PC-3 (cell line): ENCODE measurements around the gene PIGW. TPM values are rescaled to one million over a fixed set of nuclear protein-coding genes. Genes with fewer than 3 reads are reported as not detected.

Source experiments
- ATAC-seq: fragments of 200-7000 bp; cut with Tn5 transposase; 2 replicates; pipeline ENCODE4 v1.9.1; 2020; ENCODE audit warnings: mild to moderate bottlenecking, moderate library complexity
- BruUV-seq: library from RNA; stranded (reverse); fragments of 400-500 nt; replicated peaks from 2 replicates; lab custom pipeline; 2021; lab: Mats Ljungman, UMichigan
- CTCF ChIA-PET: fragments of 300-600 bp; sonication (Branson Sonifier 250); formaldehyde crosslinking; loops from one replicate; lab custom pipeline; 2022; ENCODE audit warnings: antibody characterized with exemption; lab: Charles Lee
- POLR2A ChIA-PET: fragments of 300-600 bp; sonication (Branson Sonifier 250); formaldehyde crosslinking; loops from one replicate; lab custom pipeline; 2022; ENCODE audit warnings: antibody characterized with exemption; ENCODE audit not compliant: unreplicated experiment; lab: Charles Lee
- DNase-seq: peaks from one replicate; pipeline ENCODE4 v3.0.0-alpha.2; 2015
- H2AFZ ChIP-seq: fragments of 300-600 bp; sonication (generic); 2 replicates; pipeline ENCODE4 v1.6.0; 2016; ENCODE audit warnings: antibody characterized with exemption, low read length
- H3F3A ChIP-seq: fragments of 300-600 bp; sonication (generic); one replicate; pipeline ENCODE4 v1.6.0; 2017; ENCODE audit warnings: antibody characterized with exemption, low read length, control low read depth, mild to moderate bottlenecking; ENCODE audit not compliant: unreplicated experiment
- H3K27ac ChIP-seq: fragments of 300-600 bp; sonication (generic); 2 replicates; pipeline ENCODE4 v1.5.1; 2016; ENCODE audit warnings: mild to moderate bottlenecking, low read length
- H3K27me3 ChIP-seq: fragments of 300-600 bp; sonication (generic); 2 replicates; pipeline ENCODE4 v1.6.1; 2016; ENCODE audit warnings: low read length, mixed read lengths
- H3K36me3 ChIP-seq: fragments of 300-600 bp; sonication (generic); 2 replicates; pipeline ENCODE4 v1.6.1; 2016; ENCODE audit warnings: low read depth, mixed run types, low read length, mixed read lengths
- H3K4me1 ChIP-seq: fragments of 300-600 bp; sonication (generic); 2 replicates; pipeline ENCODE4 v1.5.1; 2016; ENCODE audit warnings: low read length; ENCODE audit not compliant: insufficient read depth
- H3K4me2 ChIP-seq: fragments of 300-600 bp; sonication (generic); 2 replicates; pipeline ENCODE4 v1.6.0; 2016; ENCODE audit warnings: low read length
- H3K4me3 ChIP-seq: fragments of 300-600 bp; sonication (generic); 2 replicates; pipeline ENCODE4 v1.5.1; 2016; ENCODE audit warnings: mild to moderate bottlenecking, low read length, mixed read lengths
- H3K79me2 ChIP-seq: fragments of 300-600 bp; sonication (generic); 2 replicates; pipeline ENCODE4 v1.6.1; 2017; ENCODE audit warnings: low read length, mixed read lengths
- H3K9ac ChIP-seq: fragments of 300-600 bp; sonication (generic); 2 replicates; pipeline ENCODE4 v1.6.0; 2016; ENCODE audit warnings: mild to moderate bottlenecking, low read length
- H3K9me2 ChIP-seq: fragments of 300-600 bp; sonication (generic); replicated peaks from 2 replicates; pipeline ENCODE4 v1.6.1; 2016; ENCODE audit warnings: mixed run types, low read length, mixed read lengths
- H3K9me3 ChIP-seq: fragments of 300-600 bp; sonication (generic); 2 replicates; pipeline ENCODE4 v1.6.1; 2016; ENCODE audit warnings: low read length, mixed read lengths
- H4K20me1 ChIP-seq: fragments of 300-600 bp; sonication (generic); 2 replicates; pipeline ENCODE4 v1.6.1; 2016; ENCODE audit warnings: low read length, mixed read lengths
- CTCF ChIP-seq: fragments of 300-600 bp; sonication (generic); conservative IDR thresholded peaks from 2 replicates; pipeline ENCODE4 v1.5.1; 2017; ENCODE audit warnings: antibody characterized with exemption, low read depth, mild to moderate bottlenecking, low read length
- EZH2 ChIP-seq: fragments of 300-600 bp; sonication (generic); IDR thresholded peaks from one replicate; pipeline ENCODE4 v1.6.1; 2017; ENCODE audit warnings: antibody characterized with exemption, mild to moderate bottlenecking, low read length; ENCODE audit not compliant: unreplicated experiment
- EZH2phosphoT487 ChIP-seq: fragments of 300-600 bp; sonication (generic); IDR thresholded peaks from 2 replicates; pipeline ENCODE4 v1.6.1; 2018; ENCODE audit warnings: mild to moderate bottlenecking, antibody characterized with exemption, low read length, borderline replicate concordance
- intact Hi-C: fragments of 100-400 bp; cut with micrococcal nuclease; formaldehyde crosslinking; loops from 2 replicates; pipeline ENCODE4 v1.9.0; 2023
- total RNA-seq: library from RNA; depleted of rRNA; stranded (reverse); fragments of >200 nt; gene quantifications from 2 replicates; pipeline ENCODE4 v1.2.3, GENCODE V29; 2014

PIGW gene
- total RNA-seq, 1 experiment from 2014 or later = 8.0 TPM

DNA sequence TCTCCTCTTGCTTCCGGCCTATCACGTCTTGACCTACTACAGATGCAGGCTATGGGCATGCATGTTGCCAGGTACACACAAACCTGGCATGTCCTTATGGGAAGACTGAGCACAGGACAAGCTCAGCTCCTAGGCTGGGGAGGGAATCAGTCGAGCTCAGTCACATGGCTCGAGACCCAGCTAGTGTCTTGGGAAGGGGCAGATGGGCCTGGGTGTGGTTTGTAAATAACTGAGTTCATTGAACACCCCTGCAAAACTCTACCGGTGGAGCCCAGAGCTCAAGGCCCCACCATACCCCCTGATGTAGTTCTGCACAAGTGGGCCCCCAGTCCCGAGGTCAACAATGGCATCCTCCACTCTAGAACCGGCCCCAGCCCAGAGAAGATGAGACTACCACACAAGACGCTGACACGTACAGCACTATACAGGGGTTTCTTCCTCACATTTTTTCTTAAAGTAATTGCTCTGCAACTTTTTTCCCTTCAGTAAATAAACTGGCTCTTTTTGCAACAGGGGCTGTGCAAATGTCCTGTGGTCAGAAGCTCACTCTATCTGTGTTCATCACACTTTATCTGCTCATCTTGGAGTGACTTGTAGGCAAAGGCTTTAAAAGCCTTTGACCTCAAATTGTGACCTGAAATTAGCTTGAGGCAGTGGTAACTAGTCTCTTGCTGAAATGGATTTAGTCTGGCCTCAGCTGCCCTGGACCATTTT lies 25.4 kb upstream of the PIGW start:
- DNase-seq (no peak), ATAC-seq (no peak)
- no peaks in the 10 kb centered on the region; the same call in 1 of the 2 replicates for H3K36me3 ChIP-seq
- H3F3A ChIP-seq = no peaks in the 10 kb centered on the region
- no peaks in the 10 kb centered on the region for H3K9me3 ChIP-seq
- H3K27me3 ChIP-seq = no peaks in the 10 kb centered on the region
- H3K9ac ChIP-seq = no peak overlapping the region
- POLR2A ChIA-PET = no interaction called here
- H3K4me2 ChIP-seq = no peak overlapping the region
- no TSS peak for BruUV-seq
- intact Hi-C loops = no loop called here
- no peak for TF ChIP-seq CTCF
- TF ChIP-seq EZH2 = no peak
- no peak for TF ChIP-seq EZH2phosphoT487
- H3K27ac ChIP-seq = no peak overlapping the region
- CTCF ChIA-PET = no interaction called here
- H3K4me3 ChIP-seq = no peak overlapping the region
- H3K4me1 ChIP-seq = no peaks in the 10 kb centered on the region
- H3K79me2 ChIP-seq = no peaks in the 10 kb centered on the region
- no peaks in the 10 kb centered on the region for H4K20me1 ChIP-seq
- no peaks in the 10 kb centered on the region for H3K9me2 ChIP-seq
- H2AFZ ChIP-seq = no peak overlapping the region

DNA sequence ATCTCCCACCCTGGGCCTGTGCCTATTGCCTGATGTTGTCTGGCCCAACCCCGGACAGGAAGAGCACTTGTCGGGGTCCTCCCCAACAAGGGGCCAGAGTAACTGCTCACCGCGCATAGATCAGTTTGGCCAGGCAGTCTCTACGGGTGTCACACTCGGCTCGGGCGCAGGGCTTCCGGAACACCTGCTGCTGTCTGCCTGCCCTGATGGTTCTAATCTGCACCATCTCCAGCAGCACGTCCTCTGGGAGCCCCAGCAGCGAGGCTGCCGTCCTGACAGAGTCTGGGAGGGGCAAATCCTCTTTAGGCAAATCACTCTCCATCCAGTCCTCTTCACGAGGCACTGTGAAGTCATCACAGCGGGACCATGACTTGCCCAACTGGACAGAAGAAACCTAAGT lies 24.2 kb upstream of the PIGW start:
- H3K4me3 ChIP-seq = no peak overlapping the region
- BruUV-seq = no TSS peak
- no peak overlapping the region for H2AFZ ChIP-seq
- H3K27me3 ChIP-seq = no peaks in the 10 kb centered on the region
- H3K4me1 ChIP-seq = no peaks in the 10 kb centered on the region
- no peak overlapping the region for H3K27ac ChIP-seq
- CTCF ChIA-PET = no interaction called here
- POLR2A ChIA-PET = no interaction called here
- H3K9me3 ChIP-seq = no peaks in the 10 kb centered on the region
- no peak overlapping the region for H3K4me2 ChIP-seq
- no peak for TF ChIP-seq EZH2
- TF ChIP-seq EZH2phosphoT487 = no peak
- TF ChIP-seq CTCF = no peak
- no peak for ATAC-seq
- H3F3A ChIP-seq = no peaks in the 10 kb centered on the region
- H4K20me1 ChIP-seq = no peaks in the 10 kb centered on the region
- no peak overlapping the region for H3K9ac ChIP-seq
- H3K36me3 ChIP-seq = no peaks in the 10 kb centered on the region; the same call in 1 of the 2 replicates
- intact Hi-C loops = no loop called here
- no peaks in the 10 kb centered on the region for H3K79me2 ChIP-seq
- no peak for DNase-seq
- no peaks in the 10 kb centered on the region for H3K9me2 ChIP-seq

DNA sequence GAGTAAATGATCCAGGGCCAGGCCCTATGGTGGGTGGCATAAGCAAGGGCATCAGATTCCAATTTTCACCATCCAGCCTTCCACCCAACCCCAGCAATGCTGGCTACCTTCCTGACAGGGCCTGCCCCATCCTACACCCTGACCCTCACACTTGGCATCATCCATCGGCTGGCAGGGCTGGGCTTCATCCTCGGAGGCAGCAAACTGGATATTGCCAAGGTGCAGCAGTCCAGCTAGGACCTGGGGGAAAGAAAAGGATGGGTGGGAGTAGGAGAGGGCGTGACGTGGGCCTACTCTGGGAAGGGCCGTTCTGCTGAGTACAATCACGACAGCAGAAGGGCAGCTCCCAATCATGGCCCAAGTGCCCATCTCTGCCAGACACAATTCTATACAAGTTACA lies 23.6 kb upstream of the PIGW start:
- Histone ChIP-seq H3K4me1 (no peaks in the 10 kb centered on the region), H3K27me3 (no peaks in the 10 kb centered on the region), H3F3A (no peaks in the 10 kb centered on the region), H3K27ac (no peak overlapping the region), H3K9me3 (no peaks in the 10 kb centered on the region), H4K20me1 (no peaks in the 10 kb centered on the region), H3K4me3 (no peak overlapping the region), H2AFZ (no peak overlapping the region), H3K79me2 (no peaks in the 10 kb centered on the region), H3K36me3 (no peaks in the 10 kb centered on the region; the same call in 1 of the 2 replicates), H3K9ac (no peak overlapping the region), H3K4me2 (no peak overlapping the region), H3K9me2 (no peaks in the 10 kb centered on the region)
- ChIA-PET POLR2A (no interaction called here), CTCF (no interaction called here)
- BruUV-seq = no TSS peak
- ATAC-seq (no peak), DNase-seq (no peak)
- TF ChIP-seq CTCF (no peak), EZH2phosphoT487 (no peak), EZH2 (no peak)
- intact Hi-C loops = no loop called here
